Tibial nerve (tissue), 3 donors: ENCODE results near the gene SPDYE2.
"Not testable (repeated sequence)": the region's sequence is repeated elsewhere in the genome, so short reads cannot be mapped to it uniquely, and the experiment has no call there.

Experiments used
- CTCF ChIP-seq, 5 experiments: fragments of 200-600 bp in 3 of 5; fragments of 450-650 bp in 2 of 5; sonication (generic) in 3 of 5; IDR thresholded peaks; one replicate each; pipeline ENCODE4 v1.5.1; 2016 to 2019; ENCODE audit warnings: antibody characterized with exemption in 5 of 5, mild to moderate bottlenecking in 3 of 5, moderate library complexity in 2 of 5
- POLR2A ChIP-seq, 2 donors: fragments of 450-650 bp; IDR thresholded peaks; one replicate each; pipeline ENCODE4 v1.6.1; 2017; ENCODE audit warnings: antibody characterized with exemption in 2 of 2, mild to moderate bottlenecking in 2 of 2, moderate library complexity in 2 of 2

GRCh38 chr7:102593637-102594334 is 42.8 kb downstream of the SPDYE2 start:
- TF ChIP-seq CTCF, POLR2A (IDR thresholded peaks at IDR 0.05): not testable (repeated sequence)
